ENCODE results near the gene AGAP1.

- TF ChIP-seq CTCF (conservative IDR thresholded peaks at IDR 0.05; ENCODE audit: low read length): no peak
- no peak for TF ChIP-seq EZH2phosphoT487 (IDR thresholded peaks at IDR 0.05; ENCODE audit: borderline replicate concordance, low read depth, low read length)
Observed at GRCh38 chr2:235911633-235912233, 417.9 kb downstream of the AGAP1 start.

Measured in OCI-LY7 (cell line).